GM12891 (cell line): ENCODE results near the gene GID4.

Experiments used
- DNase-seq: peaks from one replicate; pipeline ENCODE4 v3.0.0; 2011; ENCODE audit warnings: low spot score; ENCODE audit not compliant: insufficient read length
- FAIRE-seq: peaks from 2 replicates; lab custom pipeline; 2011; peaks lifted over from hg19 to GRCh38; lab: Jason Lieb, UNC
- PAX5 ChIP-seq: IDR thresholded peaks from 2 replicates; pipeline ENCODE4 v1.6.1; 2011; ENCODE audit warnings: low read length, moderate library complexity, mild to moderate bottlenecking; ENCODE audit not compliant: insufficient read depth, severe bottlenecking
- POLR2A ChIP-seq: IDR thresholded peaks from 2 replicates; pipeline ENCODE4 v1.6.1; 2011; ENCODE audit warnings: low read depth, low read length, control low read depth
- POLR2AphosphoS5 ChIP-seq: IDR thresholded peaks from 2 replicates; pipeline ENCODE4 v1.6.1; 2011; ENCODE audit warnings: low read depth, low read length, control low read depth
- POU2F2 ChIP-seq: IDR thresholded peaks from 2 replicates; pipeline ENCODE4 v1.6.1; 2011; ENCODE audit warnings: low read depth, mild to moderate bottlenecking, control low read depth, low read length, moderate library complexity
- SPI1 ChIP-seq: IDR thresholded peaks from 2 replicates; pipeline ENCODE4 v1.6.1; 2011; ENCODE audit warnings: low read depth, low read length, control low read depth
- TAF1 ChIP-seq: IDR thresholded peaks from 2 replicates; pipeline ENCODE4 v1.6.1; 2011; ENCODE audit warnings: low read depth, low read length, control low read depth

GID4 gene

GRCh38 chr17:18015593-18015992 is 23.6 kb upstream of the GID4 start:
- DNase-seq (no peak), FAIRE-seq (no peak)
- TF ChIP-seq POLR2AphosphoS5 (no peak), SPI1 (no peak), PAX5 (no peak), TAF1 (no peak), POU2F2 (no peak), POLR2A (no peak)

- TF ChIP-seq POU2F2: no peak
- no peak for TF ChIP-seq POLR2A
- TF ChIP-seq POLR2AphosphoS5: no peak
- no peak for TF ChIP-seq TAF1
- no peak for TF ChIP-seq SPI1
- TF ChIP-seq PAX5: no peak
Measured at GRCh38 chr17:18016426-18016825, 22.8 kb upstream of the GID4 start.

GRCh38 chr17:18017958-18018357 is 21.2 kb upstream of the GID4 start:
- FAIRE-seq (no peak), DNase-seq (no peak)
- TF ChIP-seq POLR2AphosphoS5 (no peak), PAX5 (no peak), POU2F2 (no peak), TAF1 (no peak), POLR2A (no peak), SPI1 (no peak)

More at GRCh38 chr17:18016426-18016825, 22.8 kb upstream of the GID4 start:
- DNase-seq: no peak
- FAIRE-seq: no peak

GRCh38 chr17:18018411-18018921 is 20.7 kb upstream of the GID4 start:
- DNase-seq (no peak), FAIRE-seq (no peak)
- TF ChIP-seq POU2F2 (no peak), POLR2AphosphoS5 (no peak), PAX5 (no peak), SPI1 (no peak), POLR2A (no peak), TAF1 (no peak)

- FAIRE-seq (no peak), DNase-seq (no peak)
- TF ChIP-seq SPI1: no peak
- no peak for TF ChIP-seq POLR2A
- TF ChIP-seq POU2F2: no peak
- no peak for TF ChIP-seq PAX5
- no peak for TF ChIP-seq TAF1
- TF ChIP-seq POLR2AphosphoS5: no peak
Measured at GRCh38 chr17:18019838-18020154, 19.4 kb upstream of the GID4 start.

GRCh38 chr17:18020971-18021370 is 18.2 kb upstream of the GID4 start:
- FAIRE-seq: no peak
- TF ChIP-seq SPI1 (no peak), TAF1 (no peak), PAX5 (no peak), POU2F2 (no peak), POLR2AphosphoS5 (no peak), POLR2A (no peak)
- no peak for DNase-seq

GRCh38 chr17:18021372-18021771 is 17.8 kb upstream of the GID4 start:
- TF ChIP-seq PAX5: no peak
- TF ChIP-seq POU2F2: no peak
- no peak for TF ChIP-seq POLR2AphosphoS5
- no peak for TF ChIP-seq POLR2A
- FAIRE-seq: no peak
- no peak for DNase-seq

GRCh38 chr17:18025241-18025944 is 13.8 kb upstream of the GID4 start:
- TF ChIP-seq PAX5 (no peak), POLR2AphosphoS5 (no peak), TAF1 (no peak), POLR2A (no peak), POU2F2 (no peak), SPI1 (no peak)
- peak; percentile 88 for FAIRE-seq
- no peak for DNase-seq

- TF ChIP-seq TAF1: no peak
- TF ChIP-seq POU2F2: no peak
- no peak for TF ChIP-seq PAX5
- TF ChIP-seq POLR2AphosphoS5: no peak
- no peak for TF ChIP-seq POLR2A
- TF ChIP-seq SPI1: no peak
- no peak for DNase-seq
- peak; percentile 38 for FAIRE-seq
Measured at GRCh38 chr17:18025945-18026776, 13.0 kb upstream of the GID4 start.
